GM12878 (cell line): ENCODE data around the gene CARF.

Experiments
- BMI1 ChIP-seq: fragments of 450-650 bp; IDR thresholded peaks from 2 replicates; pipeline ENCODE4 v1.6.1; 2016; ENCODE audit warnings: mild to moderate bottlenecking, moderate library complexity, borderline replicate concordance
- CHD2 ChIP-seq: IDR thresholded peaks from 2 replicates; pipeline ENCODE4 v1.6.1; 2011; ENCODE audit warnings: low read depth, low read length, improper control_type of control experiment, borderline replicate concordance
- EZH2 ChIP-seq: IDR thresholded peaks from 2 replicates; pipeline ENCODE4 v1.6.1; 2012; ENCODE audit warnings: low read depth, mild to moderate bottlenecking, control low read depth, inconsistent platforms, low read length, borderline replicate concordance; ENCODE audit not compliant: control insufficient read depth
- GATAD2B ChIP-seq: fragments of 450-650 bp; conservative IDR thresholded peaks from 2 replicates; pipeline ENCODE4 v1.6.1; 2017; ENCODE audit warnings: low read depth, mild to moderate bottlenecking, moderate library complexity
- JUND ChIP-seq: IDR thresholded peaks from 2 replicates; pipeline ENCODE4 v1.6.1; 2012; ENCODE audit warnings: low read depth, mild to moderate bottlenecking, low read length, improper control_type of control experiment, moderate library complexity
- PKNOX1 ChIP-seq: fragments of 450-650 bp; IDR thresholded peaks from 2 replicates; pipeline ENCODE4 v1.6.1; 2016; ENCODE audit warnings: mild to moderate bottlenecking
- POLR2A ChIP-seq: IDR thresholded peaks from 2 replicates; pipeline ENCODE4 v1.6.1; 2011; ENCODE audit warnings: low read depth, mild to moderate bottlenecking, low read length
- POLR2AphosphoS5 ChIP-seq: IDR thresholded peaks from 2 replicates; pipeline ENCODE4 v1.6.1; 2011; ENCODE audit warnings: mild to moderate bottlenecking, low read length, inconsistent platforms
- POU2F2 ChIP-seq: IDR thresholded peaks from 3 replicates; pipeline ENCODE4 v1.6.1; 2011; ENCODE audit warnings: low read depth, mild to moderate bottlenecking, low read length, borderline replicate concordance
- RFX5 ChIP-seq: IDR thresholded peaks from 2 replicates; pipeline ENCODE4 v1.6.1; 2011; ENCODE audit warnings: low read depth, low read length, improper control_type of control experiment
- TCF12 ChIP-seq: IDR thresholded peaks from 2 replicates; pipeline ENCODE4 v1.6.1; 2011; ENCODE audit warnings: low read depth, mild to moderate bottlenecking, low read length
- ZBTB40 ChIP-seq: fragments of 450-650 bp; IDR thresholded peaks from 2 replicates; pipeline ENCODE4 v1.6.1; 2016; ENCODE audit warnings: mild to moderate bottlenecking, moderate library complexity, borderline replicate concordance

GRCh38 chr2:203030545-203030944 lies 118.5 kb downstream of the CARF start:
- TF ChIP-seq JUND: no peak
- no peak for TF ChIP-seq POLR2AphosphoS5
- TF ChIP-seq TCF12: no peak
- TF ChIP-seq CHD2: no peak
- TF ChIP-seq ZBTB40: no peak
- TF ChIP-seq EZH2: no peak
- no peak for TF ChIP-seq GATAD2B
- no peak for TF ChIP-seq POU2F2
- TF ChIP-seq RFX5: no peak
- TF ChIP-seq POLR2A: no peak
- TF ChIP-seq PKNOX1: no peak
- no peak for TF ChIP-seq BMI1
